HG03575 (cell line): ENCODE data around the gene ATP13A3.

Source experiments
- ATAC-seq: cut with Tn5 transposase; IDR thresholded peaks from one replicate; pipeline ENCODE4 v1.9.1; 2021; ENCODE audit not compliant: unreplicated experiment, insufficient number of reproducible peaks, low FRiP score; ENCODE audit errors: extremely low read depth

ATP13A3 gene

DNA sequence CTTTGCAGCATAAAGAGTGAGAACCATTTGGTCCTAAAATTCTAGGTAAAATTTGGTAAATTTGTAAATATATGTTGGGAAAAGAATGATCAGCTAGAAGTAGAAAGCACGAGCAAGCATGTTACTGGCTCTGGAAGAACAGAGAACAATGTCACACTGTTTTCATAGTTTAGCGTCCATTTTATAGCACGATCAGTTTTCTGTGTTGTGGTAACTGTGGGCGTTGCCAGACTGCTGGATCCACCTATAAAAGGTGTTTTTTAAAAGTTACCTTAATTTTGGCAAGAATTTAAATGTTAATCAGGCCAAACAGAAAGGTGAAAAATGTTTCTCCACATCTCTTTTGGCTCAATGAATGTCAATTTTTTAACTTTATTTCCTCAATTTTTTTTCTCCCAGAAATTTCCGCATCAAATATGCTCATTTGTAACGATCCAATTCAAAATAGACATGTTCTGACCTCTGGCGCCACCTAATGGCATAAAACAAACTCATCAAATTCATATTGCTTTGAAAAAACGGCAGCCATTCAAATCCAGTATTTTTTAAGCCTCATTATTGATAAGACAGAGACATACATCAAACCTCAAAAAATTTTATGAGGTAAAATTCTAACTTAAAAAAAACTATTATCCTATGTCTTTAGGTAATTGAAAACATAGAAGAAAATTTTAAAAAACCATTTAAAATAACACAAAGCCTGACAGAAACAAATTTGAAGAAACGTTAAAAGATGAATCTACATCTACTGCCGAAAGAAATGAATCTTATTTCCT, 82.2 kb downstream of the ATP13A3 start:
- ATAC-seq: no peak

DNA sequence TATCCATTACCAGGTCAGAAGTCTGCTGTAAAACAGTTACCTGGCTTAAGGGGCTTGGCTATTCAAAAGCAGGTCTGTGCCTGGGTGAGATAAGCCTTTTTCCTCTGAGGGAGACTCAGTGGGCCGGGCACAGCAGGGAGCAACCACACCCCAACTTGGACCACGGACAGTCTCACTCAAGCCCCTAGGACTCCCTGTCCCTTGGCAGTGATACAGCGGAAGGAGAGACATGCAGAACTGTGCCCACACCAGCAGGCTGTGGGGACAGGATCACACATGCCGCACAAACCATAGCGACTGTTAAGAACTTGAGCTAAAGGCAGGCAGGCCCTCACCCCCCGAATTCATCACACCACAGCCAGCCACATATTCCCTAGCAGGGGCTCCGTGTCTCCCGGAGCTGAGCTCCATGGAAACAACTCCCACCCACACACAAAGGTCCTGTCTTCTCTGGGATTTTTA, 84.9 kb downstream of the ATP13A3 start:
- ATAC-seq: no peak

DNA sequence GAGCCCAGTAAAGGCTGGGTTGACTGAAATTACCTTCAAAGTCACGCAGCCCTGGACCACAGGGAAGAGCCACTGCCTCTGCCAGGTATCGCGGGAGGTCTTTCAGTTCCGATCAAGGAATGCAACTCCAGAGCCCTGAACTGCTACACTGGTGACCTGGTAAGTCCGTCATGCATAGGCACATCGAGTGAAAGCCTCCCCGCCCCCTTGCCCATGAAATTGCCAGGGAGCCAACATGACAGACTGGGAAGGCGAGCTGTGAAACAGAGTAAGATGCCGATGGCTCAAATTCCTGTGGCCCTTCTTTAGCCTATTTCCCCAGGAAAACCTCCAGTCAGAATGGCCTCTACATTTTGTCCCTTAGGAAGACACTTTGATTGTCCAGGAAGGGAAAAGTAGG, 85.5 kb downstream of the ATP13A3 start:
- ATAC-seq: no peak

DNA sequence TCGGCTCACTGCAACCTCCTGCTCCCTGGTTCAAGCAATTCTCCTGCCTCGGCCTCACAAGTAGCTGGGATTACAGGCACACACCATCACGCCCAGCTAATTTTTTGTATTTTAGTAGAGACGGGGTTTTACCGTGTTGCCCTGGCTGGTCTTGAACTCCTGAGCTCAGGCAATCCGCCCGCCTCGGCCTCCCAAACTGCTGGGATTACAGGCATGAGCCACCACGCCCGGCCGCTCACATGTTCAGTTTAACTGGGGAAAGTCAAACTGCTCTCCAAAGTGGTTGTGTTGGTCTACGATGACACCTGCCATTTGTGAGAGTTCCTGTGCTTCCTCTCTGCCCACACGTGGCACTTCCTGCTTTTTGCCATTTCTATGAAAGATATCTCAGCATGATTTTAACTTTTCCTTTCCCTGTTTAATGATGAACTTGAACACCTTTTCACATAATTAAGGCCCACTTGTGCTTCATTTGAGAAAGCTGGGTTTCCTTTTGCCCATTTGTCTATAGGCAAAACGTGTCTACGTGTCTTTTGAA, 86.9 kb downstream of the ATP13A3 start:
- no peak for ATAC-seq

DNA sequence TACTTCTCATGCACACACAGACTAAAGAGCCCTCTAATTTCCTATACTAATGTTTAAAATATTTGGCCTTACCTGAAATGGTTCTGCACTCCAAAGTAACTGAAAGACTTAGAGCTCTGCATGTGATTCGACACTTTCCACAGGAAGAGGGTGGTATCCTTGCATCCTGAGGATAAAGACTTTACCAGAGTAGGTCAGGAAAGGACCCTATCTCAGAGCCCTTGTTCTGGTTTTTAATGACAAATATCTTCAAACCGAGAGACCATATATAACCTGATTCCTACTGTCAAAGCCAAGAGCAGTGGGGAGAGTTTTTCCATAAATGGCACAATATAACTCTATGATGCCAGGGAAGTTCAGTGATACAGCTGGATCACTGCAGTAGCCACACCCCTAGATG, 87.6 kb downstream of the ATP13A3 start, which contains the start of gene GP5:
GP5 (minus strand) TSS at position 101 of the 400 bp plus-strand sequence. CDS start 984 bp downstream, outside the sequence.
- no peak for ATAC-seq

DNA sequence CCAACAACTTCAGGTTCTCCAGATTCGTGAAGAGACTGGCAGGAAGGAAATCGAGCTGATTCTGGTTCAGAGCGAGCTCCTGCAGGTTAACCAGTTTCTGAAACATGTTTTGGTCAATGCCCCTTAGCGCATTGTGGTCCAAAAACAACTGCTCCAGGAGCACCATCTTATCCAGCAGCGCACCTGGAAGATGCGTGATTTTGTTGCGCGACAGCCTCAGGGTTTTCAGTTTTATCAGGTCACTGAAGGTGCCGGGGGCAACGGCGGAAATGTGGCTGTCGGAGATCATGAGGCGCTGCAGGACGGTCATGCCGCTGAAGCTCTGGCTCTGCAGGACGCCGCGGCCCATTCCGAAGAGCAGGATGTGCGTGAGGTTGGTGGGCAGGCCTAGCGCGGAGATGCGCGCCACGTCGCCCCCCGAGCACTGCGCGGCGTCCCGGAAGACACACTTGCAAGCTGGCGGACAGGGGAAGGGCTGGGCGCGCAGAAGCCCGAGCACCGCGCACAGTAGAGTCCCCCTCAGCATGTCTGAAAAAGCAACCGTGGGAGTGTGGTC, 89.0 kb downstream of the ATP13A3 start:
- no peak for ATAC-seq

DNA sequence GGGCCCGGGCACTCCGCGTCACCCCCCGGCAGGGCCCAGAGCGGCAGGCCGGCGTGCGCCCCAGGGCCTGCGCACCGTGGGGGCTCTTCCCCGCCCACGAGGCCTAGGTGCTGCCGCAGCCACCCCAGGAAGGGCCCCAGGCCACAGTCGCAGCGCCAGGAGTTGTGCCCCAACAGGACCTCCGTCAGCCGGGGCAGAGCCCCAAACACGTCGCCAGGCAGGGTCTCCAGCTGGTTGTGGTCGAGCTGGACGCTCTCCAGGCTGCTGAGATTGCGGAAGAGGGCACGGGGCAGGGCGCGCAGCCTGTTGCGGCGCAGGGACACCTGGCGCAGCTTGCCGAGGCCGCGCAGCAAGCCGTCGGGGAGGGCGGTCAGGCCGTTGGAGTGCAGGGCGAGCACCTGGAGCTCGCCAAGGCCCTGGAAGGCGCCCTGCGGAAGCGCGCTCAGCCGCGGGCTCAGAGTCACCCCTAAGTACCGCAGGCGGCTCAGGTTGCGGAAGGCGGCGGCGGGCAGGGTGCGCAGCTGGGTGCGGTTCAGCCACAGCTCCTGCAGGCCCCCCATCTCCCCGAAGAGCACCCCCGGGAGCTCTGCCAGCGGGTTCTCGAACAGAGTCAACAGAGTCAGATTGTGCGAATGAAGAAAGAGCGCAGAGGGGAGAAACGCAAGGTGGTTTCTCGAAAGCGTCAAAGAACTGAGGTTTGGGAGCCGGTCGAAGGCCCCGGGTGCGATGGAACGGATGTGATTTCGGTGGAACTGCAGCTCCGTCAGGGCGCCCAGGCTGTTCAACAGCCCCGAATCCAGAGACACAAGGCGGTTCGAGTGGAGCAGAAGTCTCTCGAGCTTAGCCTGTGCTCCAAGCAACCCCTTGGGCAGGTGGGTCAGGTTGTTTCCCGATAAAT, 89.7 kb downstream of the ATP13A3 start:
- ATAC-seq: no peak

DNA sequence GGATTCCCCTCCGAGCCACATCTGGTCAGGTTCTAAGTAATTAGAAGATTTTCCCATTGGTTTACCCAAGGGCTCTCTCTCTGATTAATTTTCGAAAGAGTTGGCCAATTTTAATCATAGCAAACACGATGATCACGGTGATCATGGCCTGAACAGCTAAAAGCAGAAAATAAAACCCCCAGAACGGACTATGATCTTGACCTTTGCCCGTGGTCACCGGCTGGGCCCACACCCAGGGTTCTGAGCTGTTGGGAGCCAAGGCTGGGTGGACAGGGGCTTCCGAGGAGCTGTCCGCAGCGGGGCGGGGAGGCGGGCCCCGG, 90.3 kb downstream of the ATP13A3 start:
- ATAC-seq: no peak

DNA sequence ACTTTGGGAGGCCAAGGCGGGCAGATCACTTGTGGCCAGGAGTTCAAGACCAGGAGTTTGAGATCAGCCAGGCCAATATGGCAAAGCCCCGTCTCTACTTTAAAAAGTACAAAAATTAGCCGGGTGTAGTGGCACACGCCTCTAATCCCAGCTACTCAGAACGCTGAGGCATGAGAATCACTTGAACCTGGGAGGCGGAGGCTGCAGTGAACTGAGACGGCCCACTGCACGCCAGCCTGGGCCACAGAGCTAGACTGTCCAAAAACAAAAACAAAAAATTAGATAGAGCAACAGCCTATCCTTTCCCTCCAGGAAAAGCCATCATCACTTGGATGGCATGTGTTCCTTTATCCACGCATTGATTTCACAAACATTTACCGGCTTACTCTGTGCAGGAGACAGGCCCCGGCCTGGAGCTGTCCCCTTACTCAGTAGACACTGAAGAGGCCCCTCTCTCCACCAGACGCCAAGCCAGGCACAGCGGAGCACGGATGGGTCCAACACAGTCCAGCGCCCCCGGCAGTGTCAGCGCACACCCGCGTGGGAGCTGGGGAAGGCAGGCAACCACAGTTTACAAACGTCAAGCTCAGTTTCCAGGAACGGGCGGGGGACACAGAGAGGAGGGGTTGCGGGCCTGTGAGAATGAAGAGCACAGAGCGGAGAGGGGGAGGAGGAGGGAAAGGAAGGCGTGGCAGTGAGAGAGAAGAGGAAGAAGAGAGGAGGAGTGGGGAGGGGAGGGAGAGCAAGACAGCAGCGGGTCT, 90.8 kb downstream of the ATP13A3 start:
- ATAC-seq: no peak

DNA sequence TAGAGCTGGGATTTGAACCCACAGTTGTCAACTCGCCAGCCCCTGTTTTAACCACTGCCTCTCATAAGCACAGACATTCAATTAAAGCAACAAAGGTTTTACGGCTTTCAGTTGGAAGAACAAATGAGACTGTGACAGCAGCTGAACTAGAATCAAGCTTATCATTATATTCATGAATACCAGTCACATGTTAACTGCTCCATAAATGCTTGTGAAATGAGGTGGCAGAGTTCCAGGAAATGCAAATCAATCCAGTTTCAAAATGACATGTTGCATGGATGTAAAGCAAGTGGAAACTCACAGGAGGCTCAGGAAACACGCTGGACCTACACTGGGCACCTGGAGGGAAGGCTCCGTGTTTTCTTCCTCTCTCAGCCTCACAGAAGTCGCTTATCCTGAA, 91.6 kb downstream of the ATP13A3 start:
- ATAC-seq: no peak

DNA sequence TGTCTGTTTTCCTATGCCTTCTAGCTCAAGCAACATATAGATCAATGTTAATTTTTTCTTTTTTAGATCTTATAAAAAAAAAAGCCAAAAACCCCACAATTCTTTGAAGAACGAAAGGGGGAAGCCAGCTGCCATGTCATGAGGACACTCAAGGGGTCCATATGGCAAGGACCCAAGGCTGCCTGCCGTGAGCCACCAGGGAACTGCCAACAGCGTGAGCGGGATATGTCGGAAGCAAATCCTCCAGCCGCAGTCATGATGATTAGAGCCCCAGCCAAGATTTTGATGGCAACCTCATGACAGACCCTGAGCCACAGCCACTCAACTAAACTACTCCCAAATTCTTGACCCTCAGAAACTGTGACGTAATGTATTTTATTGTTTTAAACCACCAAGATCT, 94.2 kb downstream of the ATP13A3 start:
- ATAC-seq: no peak

DNA sequence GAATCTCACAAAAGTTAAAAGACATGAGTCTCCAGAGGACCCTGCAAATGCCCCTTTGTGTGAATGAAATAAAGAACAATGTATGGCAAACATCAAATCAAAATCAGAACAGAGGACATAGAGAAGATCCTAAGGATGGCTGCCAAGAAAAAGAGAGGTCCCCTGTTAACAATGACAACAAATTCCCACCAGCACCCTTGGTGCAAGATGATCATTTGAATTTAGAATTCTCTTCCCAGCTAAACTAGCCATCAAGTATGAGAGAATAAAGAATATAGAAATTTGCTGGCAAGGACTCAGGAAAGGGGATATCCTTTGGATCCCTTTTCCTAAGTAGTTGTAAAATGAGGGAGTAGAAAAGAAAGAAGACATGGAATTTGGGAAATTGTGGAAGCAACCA, 96.0 kb downstream of the ATP13A3 start:
- no peak for ATAC-seq

DNA sequence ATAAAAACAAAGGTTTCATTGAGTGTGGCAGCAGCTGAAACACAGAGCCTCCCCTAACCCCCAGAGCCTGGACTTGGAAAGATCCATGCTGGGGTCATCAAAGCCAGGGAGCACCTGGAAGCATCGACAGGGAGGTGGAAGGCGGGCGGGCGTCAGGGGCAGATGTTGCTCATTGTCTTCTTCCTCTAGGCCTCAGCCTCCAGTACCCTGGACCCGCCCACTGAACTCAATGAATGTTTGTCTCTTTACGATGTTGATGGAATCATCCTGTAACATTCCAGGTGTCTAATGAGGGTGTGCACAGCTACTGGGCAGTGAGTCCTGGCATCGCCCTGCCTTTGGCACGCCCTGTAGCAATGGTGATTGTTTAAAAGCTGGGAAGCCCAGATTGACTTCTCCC, 97.5 kb downstream of the ATP13A3 start:
- ATAC-seq: no peak

DNA sequence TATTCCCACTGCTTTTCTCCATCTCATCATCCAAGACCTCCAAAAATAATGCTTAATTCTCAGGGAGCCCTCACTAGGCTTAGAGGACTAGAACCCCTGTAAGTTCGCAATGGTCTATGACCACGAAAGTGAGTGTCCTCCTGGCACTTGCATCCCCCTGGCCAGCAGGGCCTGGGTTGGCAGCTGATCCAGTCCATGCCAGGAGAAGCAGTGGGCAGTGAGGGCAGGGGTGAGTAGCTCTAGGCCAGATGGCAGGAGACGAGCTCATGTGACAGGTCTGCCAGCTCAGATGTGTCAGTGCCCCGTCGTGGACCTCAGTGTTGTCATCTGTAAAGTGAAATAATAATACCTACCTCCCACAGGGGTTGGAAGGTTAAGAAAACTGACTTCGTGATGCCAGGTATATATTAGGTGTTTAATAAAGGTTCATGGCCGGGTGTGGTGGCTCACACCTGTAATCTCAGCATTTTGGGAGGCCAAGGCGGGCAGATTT, 98.8 kb downstream of the ATP13A3 start:
- no peak for ATAC-seq

DNA sequence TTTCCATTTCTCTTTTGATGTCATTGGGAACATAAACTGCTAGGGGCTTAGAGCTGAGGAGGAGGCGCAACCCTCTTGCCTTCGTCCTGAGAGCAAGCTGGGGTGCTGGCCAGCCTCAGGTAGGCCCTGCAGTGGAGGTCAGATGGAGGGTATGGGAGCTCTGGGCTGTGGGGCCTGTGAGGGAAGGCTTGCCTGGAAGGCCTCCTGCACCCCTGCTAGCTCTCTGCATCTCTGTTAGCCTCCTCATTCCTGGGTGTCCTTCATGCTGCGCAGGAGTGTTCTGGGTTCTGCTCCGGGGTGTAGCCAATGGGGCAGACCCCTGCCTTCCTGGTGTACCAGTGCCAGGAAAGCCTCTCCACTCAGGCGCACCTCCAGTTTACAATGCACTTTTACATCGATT, 99.5 kb downstream of the ATP13A3 start:
- no peak for ATAC-seq

DNA sequence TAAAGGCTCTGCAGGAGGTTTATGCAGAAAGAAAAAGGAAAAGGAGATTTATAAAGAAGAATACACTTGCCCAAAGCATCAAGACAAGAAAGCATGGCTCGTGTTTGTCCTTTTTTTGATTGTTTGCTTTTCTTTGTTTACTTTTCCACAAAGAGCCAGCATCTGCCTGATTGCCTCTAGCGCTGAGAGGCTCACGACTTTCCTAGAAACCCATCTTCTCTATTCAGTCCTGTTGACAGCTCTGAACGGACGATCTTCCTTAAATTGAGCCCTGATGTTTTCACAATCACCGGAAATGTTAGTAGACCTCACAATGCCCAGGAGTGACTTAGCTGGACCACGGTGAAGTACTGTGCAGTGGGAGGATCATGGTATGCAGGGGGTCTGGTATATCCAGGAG, 100.2 kb downstream of the ATP13A3 start:
- ATAC-seq: no peak

DNA sequence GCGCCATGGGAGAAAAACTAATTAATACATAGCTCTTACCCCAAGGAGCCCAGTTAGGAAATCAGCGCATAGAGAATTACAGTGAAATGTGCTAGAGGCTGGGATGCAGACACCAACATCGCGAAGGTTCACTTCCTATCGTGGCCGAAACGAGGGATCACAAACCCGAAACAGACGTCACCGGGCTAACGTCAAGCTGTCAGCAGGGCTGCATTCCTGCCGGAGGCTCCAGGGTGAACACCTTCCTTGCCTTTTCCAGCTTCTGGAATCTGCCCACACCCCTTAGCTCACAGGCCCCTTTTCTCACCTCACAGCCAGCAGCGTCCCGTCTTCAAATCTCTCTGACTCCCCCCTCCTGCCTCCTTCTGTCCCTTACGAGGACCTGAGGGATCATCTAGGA, 100.7 kb downstream of the ATP13A3 start:
- ATAC-seq: no peak

DNA sequence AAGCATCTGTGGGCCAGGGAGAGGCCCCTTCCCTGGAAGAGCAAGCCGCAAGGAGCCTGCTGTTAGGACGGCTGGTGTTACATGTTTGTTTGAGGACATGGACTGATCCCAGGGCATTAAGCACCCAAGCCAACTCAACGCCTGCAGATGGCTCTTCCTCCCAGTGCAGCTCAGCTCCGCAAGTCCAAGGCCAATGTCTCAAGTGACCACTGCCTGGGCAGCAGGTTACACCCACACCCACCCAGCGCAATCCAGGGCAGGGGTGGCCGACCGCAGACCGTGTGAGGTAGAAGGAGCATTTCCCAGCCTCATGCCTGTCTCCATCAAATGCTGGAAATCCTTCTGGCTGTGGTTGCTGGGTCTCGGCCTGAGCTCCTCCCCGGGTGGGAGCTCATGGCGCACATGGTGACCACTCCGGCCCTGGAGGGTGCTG, 102.2 kb downstream of the ATP13A3 start:
- no peak for ATAC-seq

DNA sequence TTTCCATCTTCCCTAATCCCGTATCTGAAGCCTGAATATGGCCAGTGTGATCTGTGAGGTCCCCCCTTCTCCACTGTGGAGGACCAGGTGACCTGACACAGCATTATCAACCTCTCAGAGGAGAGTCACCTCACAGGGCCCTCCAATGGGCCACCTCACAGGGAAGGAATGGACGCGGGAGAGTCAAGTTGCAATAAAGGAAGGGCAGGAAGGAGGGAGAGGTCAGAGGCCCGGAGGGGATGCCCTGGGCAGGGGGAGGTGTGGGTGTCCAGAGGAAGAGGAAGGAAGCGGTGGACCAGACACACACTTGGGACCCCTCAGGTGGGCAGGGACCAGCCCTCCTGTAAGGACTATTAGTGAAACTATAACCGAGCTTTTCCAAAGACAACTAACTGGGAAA, 102.6 kb downstream of the ATP13A3 start:
- no peak for ATAC-seq
